Ascending aorta (tissue), 2 donors: ENCODE data around the gene ZGRF1. TPM values are rescaled to one million over a fixed set of nuclear protein-coding genes. Genes with fewer than 3 reads are reported as not detected.
"Not testable (repeated sequence)": the region's sequence is repeated elsewhere in the genome, so short reads cannot be mapped to it uniquely, and the experiment has no call there.

ENCODE experiments used
- DNase-seq, 2 donors: peaks; one replicate each; pipeline ENCODE4 v3.0.0-alpha.2; 2019; ENCODE audit warnings: low spot score in 2 of 2
- H3K27ac ChIP-seq, 2 donors: fragments of 200-600 bp; sonication (generic); one replicate each; pipeline ENCODE4 v1.5.1; 2016 to 2017; ENCODE audit warnings: mild to moderate bottlenecking in 1 of 2
- H3K27me3 ChIP-seq: fragments of 200-600 bp; sonication (generic); one replicate; pipeline ENCODE4 v1.5.1; 2017
- H3K36me3 ChIP-seq, 2 donors: fragments of 200-600 bp; sonication (generic); one replicate each; pipeline ENCODE4 v1.5.1; 2016
- H3K4me1 ChIP-seq, 2 donors: fragments of 200-600 bp; sonication (generic); one replicate each; pipeline ENCODE4 v1.5.1; 2016 to 2017; ENCODE audit warnings: mild to moderate bottlenecking in 1 of 2
- H3K4me3 ChIP-seq, 2 donors: fragments of 200-600 bp; sonication (generic); one replicate each; pipeline ENCODE4 v1.5.1; 2016 to 2017; ENCODE audit warnings: mild to moderate bottlenecking in 1 of 2
- H3K9me3 ChIP-seq, 2 donors: fragments of 200-600 bp; sonication (generic); one replicate each; pipeline ENCODE4 v1.5.1; 2016
- intact Hi-C: fragments of 100-400 bp; cut with DNase I; formaldehyde crosslinking; loops from one replicate; pipeline ENCODE4 v1.15.1; 2023
- total RNA-seq: library from RNA; depleted of rRNA; stranded (reverse); fragments of >200 nt; gene quantifications from one replicate; pipeline ENCODE4 v1.1.0, GENCODE V29; 2016
- TF ChIP-seq, protein P1 (sequence below), 3 experiments: fragments of 200-600 bp in 2 of 3; fragments of 450-650 bp in 1 of 3; sonication (generic) in 2 of 3; IDR thresholded peaks; one replicate each; pipeline ENCODE4 v1.5.1; 2016 to 2019; ENCODE audit warnings: antibody characterized with exemption in 3 of 3, mild to moderate bottlenecking in 1 of 3, moderate library complexity in 1 of 3

ZGRF1 gene
- total RNA-seq, 1 donor from 2014 or later, result 0.11 TPM

DNA sequence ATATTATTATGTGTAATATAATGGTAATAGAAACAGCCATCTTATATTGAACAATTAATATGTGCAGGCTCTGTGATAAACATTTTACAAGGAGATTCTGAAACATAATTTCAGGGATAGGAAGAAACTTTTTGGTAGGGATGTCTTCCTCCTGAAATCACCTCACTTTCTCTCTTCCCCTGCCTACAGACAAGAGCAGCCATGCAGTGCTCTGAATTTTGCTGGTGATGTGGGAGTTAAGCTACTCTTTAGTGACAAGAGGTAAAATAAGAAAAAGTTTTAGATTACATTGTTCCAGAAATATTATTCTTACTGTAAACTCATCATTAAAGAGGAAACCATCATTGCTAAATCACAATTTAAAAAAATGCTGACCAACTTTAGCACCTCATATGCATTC lies 36.4 kb upstream of the ZGRF1 start:
- Histone ChIP-seq H3K4me3 (no peak overlapping the region), H3K36me3 (no peaks in the 10 kb centered on the region), H3K4me1 (no peaks in the 10 kb centered on the region), H3K9me3 (no peaks in the 10 kb centered on the region), H3K27me3 (no peaks in the 10 kb centered on the region), H3K27ac (no peak overlapping the region)
- intact Hi-C loops, result no loop called here
- no peak for DNase-seq
- TF ChIP-seq, protein P1, sequence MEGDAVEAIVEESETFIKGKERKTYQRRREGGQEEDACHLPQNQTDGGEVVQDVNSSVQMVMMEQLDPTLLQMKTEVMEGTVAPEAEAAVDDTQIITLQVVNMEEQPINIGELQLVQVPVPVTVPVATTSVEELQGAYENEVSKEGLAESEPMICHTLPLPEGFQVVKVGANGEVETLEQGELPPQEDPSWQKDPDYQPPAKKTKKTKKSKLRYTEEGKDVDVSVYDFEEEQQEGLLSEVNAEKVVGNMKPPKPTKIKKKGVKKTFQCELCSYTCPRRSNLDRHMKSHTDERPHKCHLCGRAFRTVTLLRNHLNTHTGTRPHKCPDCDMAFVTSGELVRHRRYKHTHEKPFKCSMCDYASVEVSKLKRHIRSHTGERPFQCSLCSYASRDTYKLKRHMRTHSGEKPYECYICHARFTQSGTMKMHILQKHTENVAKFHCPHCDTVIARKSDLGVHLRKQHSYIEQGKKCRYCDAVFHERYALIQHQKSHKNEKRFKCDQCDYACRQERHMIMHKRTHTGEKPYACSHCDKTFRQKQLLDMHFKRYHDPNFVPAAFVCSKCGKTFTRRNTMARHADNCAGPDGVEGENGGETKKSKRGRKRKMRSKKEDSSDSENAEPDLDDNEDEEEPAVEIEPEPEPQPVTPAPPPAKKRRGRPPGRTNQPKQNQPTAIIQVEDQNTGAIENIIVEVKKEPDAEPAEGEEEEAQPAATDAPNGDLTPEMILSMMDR (IDR thresholded peaks at IDR 0.05), result no peak

DNA sequence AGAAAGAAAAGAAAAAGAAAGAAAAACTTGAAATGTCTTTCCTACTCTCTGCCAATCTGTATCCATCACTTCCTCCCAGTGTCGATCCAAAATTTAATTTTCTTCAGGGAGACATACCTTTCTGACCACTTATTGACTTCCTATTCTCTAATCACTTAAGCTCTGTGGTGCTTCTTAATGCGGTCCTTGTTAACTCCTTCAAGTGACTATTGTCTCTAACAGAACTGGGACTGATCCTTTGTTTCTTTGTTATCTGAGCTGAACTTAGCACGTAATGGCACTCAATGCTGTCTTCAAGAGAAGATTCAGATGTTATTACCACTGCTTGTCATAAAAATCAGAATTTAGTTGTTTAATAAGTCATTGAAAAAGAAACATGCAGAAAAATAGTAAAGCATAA lies 31.4 kb upstream of the ZGRF1 start:
- intact Hi-C loops, result no loop called here
- Histone ChIP-seq H3K27ac (no peak overlapping the region), H3K9me3 (no peaks in the 10 kb centered on the region), H3K4me1 (no peaks in the 10 kb centered on the region), H3K4me3 (no peak overlapping the region), H3K27me3 (no peaks in the 10 kb centered on the region), H3K36me3 (no peaks in the 10 kb centered on the region)
- no peak for DNase-seq
- TF ChIP-seq, protein P1 (IDR thresholded peaks at IDR 0.05), result no peak

DNA sequence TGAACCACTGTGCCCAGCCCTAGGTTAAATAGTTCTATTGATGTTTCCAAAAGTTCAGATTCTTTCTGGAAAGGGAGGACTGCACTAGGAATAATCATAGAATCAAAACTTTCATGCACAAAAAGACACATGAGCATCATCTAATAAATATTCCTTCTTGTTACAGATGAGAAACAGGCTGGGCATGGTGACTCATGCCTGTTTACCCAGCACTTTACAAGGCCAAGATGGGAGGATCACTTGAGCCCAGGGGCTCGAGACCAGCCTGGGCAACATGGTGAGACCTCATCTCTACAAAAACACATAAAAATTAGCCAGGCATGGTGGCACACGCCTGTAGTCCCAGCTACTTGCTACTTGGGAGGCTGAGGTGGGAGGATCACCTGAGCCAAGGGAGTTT lies 27.9 kb upstream of the ZGRF1 start:
- no peaks in the 10 kb centered on the region for H3K4me1 ChIP-seq
- intact Hi-C loops, result no loop called here
- H3K27me3 ChIP-seq, result no peaks in the 10 kb centered on the region
- H3K4me3 ChIP-seq, result no peak overlapping the region
- TF ChIP-seq, protein P1 (IDR thresholded peaks at IDR 0.05), result no peak
- no peaks in the 10 kb centered on the region for H3K36me3 ChIP-seq
- H3K27ac ChIP-seq, result no peak overlapping the region
- no peaks in the 10 kb centered on the region for H3K9me3 ChIP-seq
- no peak for DNase-seq

DNA sequence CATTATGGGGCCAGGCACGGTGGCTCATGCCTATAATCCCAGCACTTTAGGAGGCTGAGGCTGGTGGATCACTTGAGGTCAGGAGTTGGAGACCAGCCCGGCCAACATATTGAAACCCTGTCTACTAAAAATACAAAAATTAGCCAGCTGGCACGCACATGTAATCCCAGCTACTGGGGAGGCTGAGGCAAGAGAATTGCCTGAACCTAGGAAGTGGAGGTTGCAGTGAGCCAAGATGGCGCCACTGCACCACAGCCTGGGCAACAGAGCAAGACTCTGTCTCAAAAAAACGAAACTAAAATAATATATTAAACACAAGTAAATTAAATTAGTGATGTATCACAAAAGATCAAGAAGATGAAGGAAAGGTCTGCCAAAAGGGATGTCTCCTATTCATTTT lies 19.4 kb upstream of the ZGRF1 start:
- H3K27ac ChIP-seq, H3K27me3 ChIP-seq, DNase-seq, intact Hi-C loops, H3K4me3 ChIP-seq, H3K4me1 ChIP-seq, H3K9me3 ChIP-seq: not testable (repeated sequence)
- peaks cover 38 to 67% of the 10 kb centered on the region in 2 donors for H3K36me3 ChIP-seq

DNA sequence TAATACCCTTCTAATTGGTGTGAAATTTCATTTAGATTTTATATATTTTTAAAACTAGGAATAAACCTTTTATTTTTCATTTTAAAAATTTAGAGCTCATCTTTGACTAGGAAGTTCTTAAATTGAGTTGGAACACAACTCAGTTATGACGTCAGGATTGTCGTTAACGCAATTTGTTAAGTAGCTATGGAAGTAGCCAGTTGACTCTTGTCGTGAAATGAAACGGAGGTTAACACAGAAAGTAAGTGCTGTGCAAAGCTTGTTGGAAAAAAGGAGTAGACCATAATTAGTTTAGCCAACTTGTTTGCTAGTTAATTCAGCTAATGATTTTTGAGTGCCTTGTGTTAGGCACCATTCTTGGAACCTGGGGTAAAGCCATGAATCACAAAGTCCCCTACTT lies 18.6 kb upstream of the ZGRF1 start:
- Histone ChIP-seq H3K27ac (no peak overlapping the region), H3K4me1 (no peaks in the 10 kb centered on the region), H3K9me3 (no peaks in the 10 kb centered on the region), H3K27me3 (no peaks in the 10 kb centered on the region), H3K4me3 (no peak overlapping the region), H3K36me3 (peaks cover 43 to 74% of the 10 kb centered on the region in 2 donors)
- TF ChIP-seq, protein P1 (IDR thresholded peaks at IDR 0.05), result no peak
- no peak for DNase-seq
- intact Hi-C loops, result no loop called here

DNA sequence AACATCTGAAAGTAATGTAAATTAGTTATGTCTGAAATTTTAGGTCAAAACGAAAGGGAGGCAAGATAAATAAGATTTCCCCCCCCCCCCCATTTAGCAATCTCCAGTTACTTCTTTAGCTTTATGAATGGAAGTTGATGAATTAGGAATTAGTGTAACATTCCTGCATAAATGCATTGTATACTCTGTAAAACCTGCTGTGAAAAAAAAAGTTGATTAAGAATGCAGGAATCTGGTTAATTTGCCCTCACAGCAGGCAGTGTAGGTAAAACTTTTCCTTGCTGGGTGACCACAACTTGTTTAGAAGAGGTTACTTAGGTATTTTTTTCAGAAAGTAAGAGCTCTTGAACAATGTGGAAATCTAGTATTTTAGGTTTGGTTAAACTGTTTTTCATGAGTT lies 15.5 kb upstream of the ZGRF1 start:
- no peak for DNase-seq
- Histone ChIP-seq H3K27ac (no peak overlapping the region), H3K36me3 (peaks cover 48 to 86% of the 10 kb centered on the region in 2 donors), H3K9me3 (no peaks in the 10 kb centered on the region), H3K4me1 (no peaks in the 10 kb centered on the region), H3K27me3 (no peaks in the 10 kb centered on the region), H3K4me3 (no peak overlapping the region)
- TF ChIP-seq, protein P1 (IDR thresholded peaks at IDR 0.05), result no peak
- intact Hi-C loops, result no loop called here
